ENCODE results near the gene TMEM132A.

The TMEM132A gene

DNA sequence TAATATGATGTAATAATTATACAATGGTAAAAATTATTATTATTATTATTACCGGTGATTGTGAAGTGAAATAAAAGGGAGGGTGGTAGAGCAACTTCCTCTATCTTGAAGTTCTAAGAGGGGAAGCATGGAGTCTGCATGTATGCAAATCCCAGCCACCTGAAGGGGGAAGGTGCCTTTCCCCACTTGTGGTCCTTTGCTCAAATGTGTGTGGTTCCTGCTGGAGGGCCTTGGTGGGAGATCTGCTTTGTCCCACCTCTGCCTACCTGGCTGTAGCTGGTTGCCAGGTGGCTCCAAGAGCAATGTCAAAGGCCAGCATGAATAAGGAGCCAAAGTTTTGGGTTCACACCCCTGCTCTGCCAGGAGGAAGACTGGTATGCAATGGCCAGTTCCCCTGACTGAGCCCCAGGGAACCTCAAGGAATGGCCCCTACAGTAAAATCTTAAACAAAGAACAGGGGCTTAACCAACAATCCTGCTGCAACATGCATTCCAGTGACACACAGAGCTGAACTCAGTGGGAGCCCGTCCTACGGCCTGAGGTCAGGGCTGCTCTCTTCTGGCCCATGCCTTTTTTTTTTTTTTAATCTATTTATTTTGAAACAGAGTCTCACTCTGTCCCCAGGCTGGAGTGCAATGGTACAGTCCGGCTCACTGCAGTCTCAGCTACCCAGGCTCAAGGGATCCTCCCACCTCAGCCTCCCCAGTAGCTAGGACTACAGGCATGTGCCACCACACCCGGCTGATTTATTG, 8.5 kb downstream of the TMEM132A start:
- POLR2A ChIA-PET: no interaction called here

GRCh38 chr11:60933416-60934123, 9.3 kb downstream of the TMEM132A start:
- no peak overlapping the region for H3K4me3 ChIP-seq (ENCODE audit: low read depth, low read length)
- DNase-seq (ENCODE audit: low read depth, low spot score): no peak
- CTCF ChIA-PET: no interaction called here
- POLR2A ChIA-PET: no interaction called here
- no peak for TF ChIP-seq CTCF (IDR thresholded peaks at IDR 0.05; ENCODE audit: insufficient read depth, low read length, missing control alignments)

More for the DNA sequence above, 8.5 kb downstream of the TMEM132A start:
- CTCF ChIA-PET: interaction anchor here (2.0 kb wide), 1 partner anchor 17 kb away, joined by 6 read pairs; no protein-coding TSS in a partner anchor
- DNase-seq (ENCODE audit: low read depth, low spot score): no peak
- no peak overlapping the region for H3K4me3 ChIP-seq (ENCODE audit: low read depth, low read length)
- no peak for TF ChIP-seq CTCF (IDR thresholded peaks at IDR 0.05; ENCODE audit: insufficient read depth, low read length, missing control alignments)

DNA sequence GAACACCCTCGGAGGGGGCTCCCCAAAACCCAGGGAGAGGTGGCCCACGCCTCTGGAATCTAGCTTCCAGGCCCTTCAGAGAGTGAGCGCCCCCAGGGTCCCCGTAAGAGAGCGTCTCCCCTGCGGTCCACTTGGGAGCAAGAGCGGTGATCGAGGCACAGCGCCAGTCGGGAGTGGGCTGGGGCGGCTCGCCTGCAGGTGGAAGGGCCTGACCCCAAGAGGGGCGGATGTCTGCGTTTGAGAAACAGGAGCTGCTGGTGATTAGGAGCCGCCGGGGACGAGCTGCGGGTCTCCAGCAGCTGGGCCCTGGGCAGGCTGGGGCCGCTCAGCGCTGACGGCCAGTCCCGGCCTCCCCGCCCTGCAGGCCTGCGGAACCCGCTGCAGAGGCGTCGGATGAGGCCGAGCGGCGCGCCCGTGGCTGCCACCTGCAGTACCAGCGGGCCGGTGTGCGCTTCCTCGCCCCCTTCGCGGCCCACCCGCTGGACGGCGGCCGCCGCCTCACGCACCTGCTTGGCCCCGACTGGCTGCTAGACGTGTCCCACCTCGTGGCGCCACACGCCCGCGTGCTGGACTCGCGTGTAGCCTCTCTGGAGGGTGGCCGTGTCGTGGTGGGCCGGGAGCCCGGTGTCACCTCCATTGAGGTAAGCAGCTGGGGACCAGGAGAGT, 10.0 kb downstream of the TMEM132A start:
- H3K4me3 ChIP-seq (ENCODE audit: low read depth, low read length): no peak overlapping the region
- no peak for DNase-seq (ENCODE audit: low read depth, low spot score)
- POLR2A ChIA-PET: no interaction called here
- CTCF ChIA-PET: no interaction called here
- no peak for TF ChIP-seq CTCF (IDR thresholded peaks at IDR 0.05; ENCODE audit: insufficient read depth, low read length, missing control alignments)

DNA sequence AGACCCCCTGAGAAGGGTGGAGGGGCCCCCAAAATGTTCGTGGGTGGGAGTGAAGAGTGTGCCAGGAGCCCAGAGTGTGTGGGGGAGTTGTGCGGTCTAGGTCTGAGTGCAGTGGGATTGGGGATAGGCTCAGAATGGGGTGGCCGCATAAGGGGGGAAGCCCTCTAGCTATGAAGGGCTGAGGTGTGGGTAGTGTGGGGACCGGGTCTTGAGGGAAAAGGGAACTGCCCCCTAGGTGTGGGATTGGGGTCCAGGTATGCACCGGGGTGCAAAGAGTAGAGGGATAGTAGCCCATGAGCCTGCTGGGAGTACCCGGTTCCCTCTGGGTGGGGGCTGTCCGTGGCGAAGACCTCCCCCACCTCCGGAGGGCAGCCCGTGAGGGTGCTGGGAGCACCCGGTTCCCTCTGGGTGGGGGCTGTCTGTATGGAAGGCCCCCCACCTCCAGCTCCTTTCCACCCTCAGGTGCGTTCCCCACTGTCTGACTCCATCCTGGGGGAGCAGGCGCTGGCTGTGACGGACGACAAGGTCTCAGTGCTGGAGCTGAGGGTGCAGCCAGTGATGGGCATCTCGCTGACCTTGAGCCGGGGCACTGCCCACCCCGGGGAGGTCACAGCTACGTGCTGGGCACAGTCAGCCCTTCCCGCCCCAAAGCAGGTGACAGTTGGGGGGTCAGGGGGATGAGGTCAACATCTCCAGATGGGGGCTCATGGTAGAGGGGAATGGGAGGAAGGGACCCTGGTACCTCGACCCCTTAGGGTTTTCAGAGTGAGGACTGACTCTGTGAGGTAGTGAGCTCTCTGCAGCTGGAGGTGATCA, 10.7 kb downstream of the TMEM132A start:
- no peak for TF ChIP-seq CTCF (IDR thresholded peaks at IDR 0.05; ENCODE audit: insufficient read depth, low read length, missing control alignments)
- no peak for DNase-seq (ENCODE audit: low read depth, low spot score)
- CTCF ChIA-PET: no interaction called here
- no peak overlapping the region for H3K4me3 ChIP-seq (ENCODE audit: low read depth, low read length)
- POLR2A ChIA-PET: no interaction called here

DNA sequence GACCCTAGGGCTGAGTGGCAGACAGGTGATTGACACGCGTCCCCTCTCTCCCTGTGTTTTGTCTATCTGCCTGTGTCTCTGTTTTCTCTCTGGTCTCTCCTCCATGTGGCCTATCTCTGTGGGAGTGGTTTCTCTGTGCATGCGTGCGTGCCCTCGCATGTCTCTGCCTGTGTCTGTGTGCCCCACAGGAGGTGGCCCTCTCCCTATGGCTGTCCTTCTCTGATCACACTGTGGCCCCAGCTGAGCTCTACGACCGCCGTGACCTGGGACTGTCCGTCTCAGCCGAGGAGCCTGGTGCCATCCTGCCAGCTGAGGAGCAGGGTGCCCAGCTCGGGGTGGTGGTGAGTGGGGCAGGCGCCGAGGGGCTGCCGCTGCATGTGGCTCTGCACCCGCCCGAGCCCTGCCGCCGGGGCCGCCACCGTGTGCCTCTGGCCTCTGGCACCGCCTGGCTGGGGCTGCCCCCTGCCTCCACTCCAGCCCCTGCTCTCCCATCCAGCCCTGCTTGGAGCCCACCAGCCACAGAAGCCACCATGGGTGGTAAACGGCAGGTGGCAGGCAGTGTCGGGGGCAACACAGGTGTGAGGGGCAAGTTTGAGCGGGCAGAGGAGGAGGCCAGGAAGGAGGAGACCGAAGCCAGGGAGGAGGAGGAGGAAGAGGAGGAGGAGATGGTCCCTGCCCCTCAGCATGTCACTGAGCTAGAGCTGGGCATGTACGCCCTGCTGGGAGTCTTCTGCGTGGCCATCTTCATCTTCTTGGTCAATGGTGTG, 11.6 kb downstream of the TMEM132A start:
- no peak for TF ChIP-seq CTCF (IDR thresholded peaks at IDR 0.05; ENCODE audit: insufficient read depth, low read length, missing control alignments)
- POLR2A ChIA-PET: no interaction called here
- CTCF ChIA-PET: no interaction called here
- DNase-seq (ENCODE audit: low read depth, low spot score): no peak
- H3K4me3 ChIP-seq (ENCODE audit: low read depth, low read length): no peak overlapping the region
